Karpas-422 (cell line): ENCODE measurements around the gene BCL11A. TPM values are rescaled to one million over a fixed set of nuclear protein-coding genes. Genes with fewer than 3 reads are reported as not detected.

ENCODE experiments used
- DNase-seq: peaks from one replicate; pipeline ENCODE4 v3.0.0-alpha.2; 2015
- H2AFZ ChIP-seq: fragments of 200-600 bp; sonication (generic); 2 replicates; pipeline ENCODE4 v1.6.1; 2014; ENCODE audit warnings: antibody characterized with exemption, low read length, mixed read lengths
- H3K27ac ChIP-seq: fragments of 200-600 bp; sonication (generic); 2 replicates; pipeline ENCODE4 v1.5.1; 2014; ENCODE audit warnings: mild to moderate bottlenecking, low read length, moderate library complexity
- H3K27me3 ChIP-seq: fragments of 200-600 bp; sonication (generic); 2 replicates; pipeline ENCODE4 v1.6.1; 2014; ENCODE audit warnings: low read length, mixed read lengths
- H3K36me3 ChIP-seq: fragments of 200-600 bp; sonication (generic); 2 replicates; pipeline ENCODE4 v1.6.1; 2014; ENCODE audit warnings: low read length, mixed read lengths; ENCODE audit not compliant: insufficient read depth
- H3K4me1 ChIP-seq: fragments of 200-600 bp; sonication (generic); 2 replicates; pipeline ENCODE4 v1.6.1; 2014; ENCODE audit warnings: mild to moderate bottlenecking, low read length, mixed read lengths
- H3K4me2 ChIP-seq: fragments of 200-600 bp; sonication (generic); 2 replicates; pipeline ENCODE4 v1.6.1; 2014; ENCODE audit warnings: low read length, low read depth, mild to moderate bottlenecking; ENCODE audit not compliant: poor library complexity, severe bottlenecking
- H3K4me3 ChIP-seq: fragments of 200-600 bp; sonication (generic); 2 replicates; pipeline ENCODE4 v1.5.1; 2014; ENCODE audit warnings: mild to moderate bottlenecking, antibody characterized with exemption, low read length, mixed read lengths
- H3K79me2 ChIP-seq: fragments of 200-600 bp; sonication (generic); 2 replicates; pipeline ENCODE4 v1.6.1; 2014; ENCODE audit warnings: mild to moderate bottlenecking, low read length, mixed read lengths
- H3K9ac ChIP-seq: fragments of 200-600 bp; sonication (generic); 2 replicates; pipeline ENCODE4 v1.6.0; 2014; ENCODE audit warnings: low read length
- H3K9me2 ChIP-seq: fragments of 200-600 bp; sonication (generic), shearing (Covaris generic); replicated peaks from 2 replicates; pipeline ENCODE4 v1.6.0; 2014; ENCODE audit warnings: mild to moderate bottlenecking, low read length, moderate library complexity; ENCODE audit not compliant: insufficient read depth
- H3K9me3 ChIP-seq: fragments of 300-700, 200-600 bp; sonication (generic); 2 replicates; pipeline ENCODE4 v1.6.1; 2014; ENCODE audit warnings: low read length, mixed read lengths
- H4K20me1 ChIP-seq: fragments of 200-600 bp; sonication (generic); 2 replicates; pipeline ENCODE4 v1.6.1; 2014; ENCODE audit warnings: mild to moderate bottlenecking, antibody characterized with exemption, low read length, low read depth; ENCODE audit not compliant: insufficient read depth
- total RNA-seq: library from RNA; depleted of rRNA; stranded (reverse); fragments of >200 nt; shearing (Covaris generic); gene quantifications from 2 replicates; pipeline ENCODE4 v1.2.3, GENCODE V29; 2014; ENCODE audit warnings: low replicate concordance

Gene BCL11A
- total RNA-seq, 1 experiment from 2014 or later, result 190 TPM

DNA sequence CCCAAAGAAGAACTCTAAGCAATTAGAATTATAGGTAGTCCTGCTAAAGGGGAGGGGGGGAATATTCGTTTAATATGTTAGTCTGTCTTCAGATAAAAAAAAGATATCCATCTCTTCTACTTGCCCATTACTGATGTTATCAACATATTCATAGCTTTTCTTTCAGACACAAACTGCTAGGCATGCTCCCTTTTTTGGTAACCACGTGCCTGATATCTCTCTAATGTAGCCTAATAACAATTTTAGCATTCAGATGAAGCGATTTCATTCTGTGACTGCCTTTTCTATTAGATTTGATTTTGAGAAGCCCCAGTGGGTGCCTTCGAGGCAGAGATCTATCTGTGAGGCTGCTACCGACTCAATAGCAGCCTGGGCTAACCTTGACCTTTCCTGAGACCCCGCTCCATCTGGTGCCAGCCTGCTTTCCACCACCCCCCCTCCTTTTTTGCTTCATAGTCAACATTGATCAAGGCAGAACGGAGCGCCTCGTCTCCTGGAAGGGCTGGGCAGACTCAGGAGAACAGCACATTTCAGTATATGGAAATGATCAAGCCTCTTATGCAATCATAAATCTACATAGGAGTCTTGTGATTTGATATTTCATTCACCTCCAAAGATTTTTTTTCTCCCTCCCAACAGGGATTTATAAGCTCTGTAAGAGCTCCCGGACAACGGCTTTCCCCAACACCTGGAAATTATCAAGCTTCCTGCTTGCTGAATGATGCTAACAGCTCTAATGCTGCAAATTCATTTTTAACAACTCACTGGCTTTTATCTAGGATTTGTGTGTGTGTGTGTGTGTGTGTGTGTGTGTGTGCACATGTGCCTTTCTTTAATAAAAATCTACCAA, 14.7 kb upstream of the BCL11A start:
- no peaks in the 10 kb centered on the region for H4K20me1 ChIP-seq
- no peak overlapping the region for H2AFZ ChIP-seq

DNA sequence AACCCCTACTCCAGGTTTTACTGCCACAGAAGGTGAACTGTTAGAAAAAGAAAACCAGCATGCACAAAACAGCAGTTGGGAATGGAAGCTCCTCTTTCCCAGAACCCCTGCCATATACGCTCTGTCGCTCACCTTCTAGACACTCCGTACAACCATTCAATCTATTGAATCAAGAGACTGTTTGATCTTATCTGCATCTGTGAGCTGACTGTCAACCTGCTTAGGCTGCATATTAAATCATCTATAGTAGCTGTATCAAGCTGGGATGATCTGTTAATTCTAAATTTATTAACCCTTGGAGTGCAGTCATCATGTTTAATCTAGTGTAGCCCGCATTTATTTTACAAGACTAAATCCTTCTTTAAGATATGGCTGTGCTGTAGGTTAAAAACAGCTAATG, 13.6 kb upstream of the BCL11A start:
- Histone ChIP-seq H2AFZ (no peak overlapping the region), H3K9me3 (no peaks in the 10 kb centered on the region), H3K9me2 (no peaks in the 10 kb centered on the region), H3K4me1 (peaks cover 17% of the 10 kb centered on the region), H4K20me1 (no peaks in the 10 kb centered on the region), H3K36me3 (no peaks in the 10 kb centered on the region), H3K27ac (no peak overlapping the region), H3K27me3 (no peaks in the 10 kb centered on the region), H3K4me2 (no peak overlapping the region), H3K9ac (no peak overlapping the region), H3K4me3 (no peak overlapping the region), H3K79me2 (no peaks in the 10 kb centered on the region)
- no peak for DNase-seq

More for the DNA sequence above, 14.7 kb upstream of the BCL11A start:
- peaks cover 17% of the 10 kb centered on the region for H3K4me1 ChIP-seq
- H3K79me2 ChIP-seq, result no peaks in the 10 kb centered on the region
- no peaks in the 10 kb centered on the region for H3K9me3 ChIP-seq
- no peaks in the 10 kb centered on the region for H3K36me3 ChIP-seq
- DNase-seq, result no peak
- H3K27me3 ChIP-seq, result no peaks in the 10 kb centered on the region
- no peak overlapping the region for H3K4me2 ChIP-seq
- H3K4me3 ChIP-seq, result no peak overlapping the region
- H3K27ac ChIP-seq, result no peak overlapping the region
- no peak overlapping the region for H3K9ac ChIP-seq
- no peaks in the 10 kb centered on the region for H3K9me2 ChIP-seq

DNA sequence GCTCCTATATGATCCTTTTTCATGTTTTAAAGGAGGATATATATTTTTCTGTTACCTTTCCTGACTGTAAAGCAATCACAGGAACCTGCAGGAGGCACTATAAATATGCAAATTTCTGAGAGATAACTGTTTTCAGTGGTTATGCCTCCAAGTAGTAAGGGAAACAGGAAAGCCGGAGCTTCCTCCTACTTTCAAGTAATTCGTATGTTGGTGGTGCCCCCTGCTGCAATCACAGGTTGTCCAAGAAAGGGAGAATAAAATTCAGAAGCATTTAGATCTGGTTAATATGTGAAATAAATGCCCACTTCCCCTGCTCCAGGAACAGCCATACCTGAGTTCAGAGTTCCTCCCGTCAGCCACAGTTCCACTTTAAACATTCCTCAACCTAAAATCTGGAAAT, 12.0 kb upstream of the BCL11A start:
- Histone ChIP-seq H2AFZ (no peak overlapping the region), H3K9me2 (no peaks in the 10 kb centered on the region), H3K9me3 (no peaks in the 10 kb centered on the region), H3K4me2 (no peak overlapping the region), H3K79me2 (no peaks in the 10 kb centered on the region), H3K27me3 (no peaks in the 10 kb centered on the region), H3K9ac (no peak overlapping the region), H4K20me1 (no peaks in the 10 kb centered on the region), H3K4me3 (no peak overlapping the region), H3K4me1 (peaks cover 17% of the 10 kb centered on the region), H3K36me3 (no peaks in the 10 kb centered on the region), H3K27ac (no peak overlapping the region)
- peak; percentile 79 for DNase-seq

DNA sequence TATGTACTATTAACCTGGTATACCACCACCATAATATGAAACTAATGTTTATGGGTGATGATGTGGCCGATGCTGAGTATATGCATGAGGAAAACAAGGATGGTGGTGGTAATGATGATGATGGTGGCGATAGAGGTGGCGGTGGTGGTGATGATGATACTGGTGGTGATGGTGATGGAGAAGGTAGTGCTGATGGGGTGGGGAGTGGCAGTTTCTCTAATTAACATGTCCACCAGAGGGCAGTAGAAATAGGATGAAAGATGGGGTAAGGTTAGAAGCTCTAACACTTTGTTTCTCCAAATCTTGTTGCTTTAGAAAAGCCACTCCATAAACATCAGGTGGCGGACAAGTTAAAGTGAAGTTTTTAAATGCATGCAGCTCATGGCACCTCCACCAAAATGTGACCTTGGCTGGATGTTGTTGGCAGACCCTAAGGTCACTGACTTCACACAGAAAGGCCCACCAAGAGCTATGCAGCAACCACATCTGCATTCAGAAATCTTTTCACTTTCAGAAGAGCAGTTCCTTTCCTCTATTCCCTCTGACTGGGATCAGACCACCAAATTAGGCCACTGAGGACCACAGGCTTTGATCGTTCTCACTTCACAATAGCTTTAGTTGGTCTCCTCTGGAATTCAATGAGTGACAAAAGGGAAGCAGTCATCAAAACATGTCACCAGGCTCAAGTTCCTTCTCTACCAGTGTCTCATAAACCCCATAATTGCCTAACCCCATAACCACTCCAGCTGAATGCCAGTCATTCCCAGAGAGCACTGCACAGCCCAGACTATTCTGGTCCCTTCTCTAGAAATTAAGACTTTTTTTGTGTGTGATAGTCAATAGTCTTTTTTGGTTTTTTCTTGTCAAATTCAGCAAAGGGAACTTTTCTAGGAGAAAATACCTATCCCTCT, 7.5 kb upstream of the BCL11A start:
- peak; percentile 92 for DNase-seq
- no peak overlapping the region for H3K9ac ChIP-seq

DNA sequence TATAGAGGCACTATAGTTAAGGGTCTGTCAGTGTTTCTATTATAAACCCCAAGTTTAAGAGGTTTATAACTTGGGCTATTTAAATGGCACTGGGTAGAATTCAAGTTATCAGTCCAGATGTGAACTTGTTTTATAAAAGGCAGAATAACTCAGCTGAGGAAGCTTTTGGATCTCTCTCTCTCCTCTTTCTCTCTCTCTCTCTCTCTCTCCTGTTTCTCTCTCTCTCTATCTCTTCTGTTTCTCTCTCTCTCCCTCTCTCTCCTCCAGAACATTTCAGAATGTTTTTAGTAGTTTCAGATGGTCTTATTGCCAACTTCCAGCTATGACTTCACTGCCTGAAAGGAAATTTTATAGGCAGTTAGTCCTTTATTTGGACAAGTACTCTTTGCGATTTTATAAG, 6.4 kb upstream of the BCL11A start:
- Histone ChIP-seq H3K4me2 (no peak overlapping the region), H3K36me3 (no peaks in the 10 kb centered on the region), H3K4me3 (no peak overlapping the region), H4K20me1 (no peaks in the 10 kb centered on the region), H3K27ac (no peak overlapping the region), H3K79me2 (no peaks in the 10 kb centered on the region), H3K9ac (no peak overlapping the region), H3K9me2 (no peaks in the 10 kb centered on the region), H2AFZ (no peak overlapping the region), H3K9me3 (no peaks in the 10 kb centered on the region), H3K4me1 (peaks cover 27% of the 10 kb centered on the region), H3K27me3 (no peaks in the 10 kb centered on the region)
- DNase-seq, result no peak

More for the DNA sequence above, 7.5 kb upstream of the BCL11A start:
- H3K79me2 ChIP-seq, result no peaks in the 10 kb centered on the region
- H4K20me1 ChIP-seq, result no peaks in the 10 kb centered on the region
- H3K27ac ChIP-seq, result no peak overlapping the region
- H3K4me1 ChIP-seq, result peaks cover 26% of the 10 kb centered on the region
- no peak overlapping the region for H3K4me3 ChIP-seq
- H2AFZ ChIP-seq, result no peak overlapping the region
- no peaks in the 10 kb centered on the region for H3K36me3 ChIP-seq
- no peaks in the 10 kb centered on the region for H3K9me3 ChIP-seq
- no peaks in the 10 kb centered on the region for H3K9me2 ChIP-seq
- H3K4me2 ChIP-seq, result no peak overlapping the region
- no peaks in the 10 kb centered on the region for H3K27me3 ChIP-seq

DNA sequence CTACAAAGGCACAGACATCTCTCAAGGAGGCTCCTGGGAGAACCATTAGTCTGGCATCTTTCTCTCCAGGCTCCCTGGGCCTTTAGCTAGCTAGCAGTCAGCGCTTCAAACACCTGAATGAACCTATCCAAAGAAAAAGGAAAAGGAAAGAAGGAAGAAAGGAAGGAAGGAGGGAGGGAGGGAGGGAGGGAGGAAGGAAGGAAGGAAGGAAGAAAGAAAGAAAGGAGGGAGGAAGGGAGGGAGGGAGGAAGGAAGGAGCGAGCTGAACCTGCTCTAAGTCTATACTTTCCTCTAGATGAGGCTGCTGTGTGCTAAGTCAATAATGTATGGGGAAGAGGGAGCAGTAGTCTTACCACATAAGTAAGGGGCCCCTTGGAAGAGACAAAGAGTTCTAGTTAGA, 5.1 kb upstream of the BCL11A start:
- no peak for DNase-seq
- Histone ChIP-seq H3K4me1 (peaks cover 27% of the 10 kb centered on the region), H3K4me2 (no peak overlapping the region), H3K9ac (no peak overlapping the region), H3K4me3 (no peak overlapping the region), H3K36me3 (no peaks in the 10 kb centered on the region), H3K9me3 (no peaks in the 10 kb centered on the region), H3K27ac (no peak overlapping the region), H3K27me3 (no peaks in the 10 kb centered on the region), H3K79me2 (no peaks in the 10 kb centered on the region), H2AFZ (no peak overlapping the region), H3K9me2 (no peaks in the 10 kb centered on the region), H4K20me1 (no peaks in the 10 kb centered on the region)

DNA sequence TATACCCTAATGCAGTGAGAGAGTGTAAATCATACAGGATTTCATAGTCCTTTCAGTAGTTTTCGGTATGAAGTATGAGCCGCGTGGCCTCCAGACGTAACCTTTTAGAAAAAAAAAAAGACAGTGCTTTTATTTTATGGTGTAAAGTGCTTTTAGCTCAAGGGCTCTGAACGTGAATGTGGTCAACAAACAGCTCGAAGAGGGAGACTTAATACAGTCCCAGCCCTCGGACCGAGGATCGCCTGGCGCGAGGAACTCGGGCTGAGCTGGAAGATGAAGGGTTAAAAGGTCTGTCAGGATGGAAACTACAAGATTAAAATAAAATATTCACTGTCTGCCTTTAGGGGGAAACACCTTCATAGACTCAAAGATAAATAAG, 4.0 kb upstream of the BCL11A start:
- H3K4me3 ChIP-seq, result peak overlapping the region; percentile 82
- peak overlapping the region; percentile 87 for H3K4me2 ChIP-seq
- no peaks in the 10 kb centered on the region for H3K27me3 ChIP-seq
- peaks cover 8% of the 10 kb centered on the region for H3K79me2 ChIP-seq
- peak overlapping the region; percentile 90 for H3K9ac ChIP-seq
- H3K4me1 ChIP-seq, result peaks cover 27% of the 10 kb centered on the region
- H2AFZ ChIP-seq, result peak overlapping the region; percentile 40
- H4K20me1 ChIP-seq, result no peaks in the 10 kb centered on the region
- DNase-seq, result no peak
- no peaks in the 10 kb centered on the region for H3K9me3 ChIP-seq
- H3K27ac ChIP-seq, result no peak overlapping the region
- no peaks in the 10 kb centered on the region for H3K9me2 ChIP-seq
- H3K36me3 ChIP-seq, result no peaks in the 10 kb centered on the region
